ENCODE data around the gene POU2F1. TPM values are rescaled to one million over a fixed set of nuclear protein-coding genes. Genes with fewer than 3 reads are reported as not detected.

POU2F1 gene
- total RNA-seq, 1 donor from 2014 or later, result 15.3 TPM

DNA sequence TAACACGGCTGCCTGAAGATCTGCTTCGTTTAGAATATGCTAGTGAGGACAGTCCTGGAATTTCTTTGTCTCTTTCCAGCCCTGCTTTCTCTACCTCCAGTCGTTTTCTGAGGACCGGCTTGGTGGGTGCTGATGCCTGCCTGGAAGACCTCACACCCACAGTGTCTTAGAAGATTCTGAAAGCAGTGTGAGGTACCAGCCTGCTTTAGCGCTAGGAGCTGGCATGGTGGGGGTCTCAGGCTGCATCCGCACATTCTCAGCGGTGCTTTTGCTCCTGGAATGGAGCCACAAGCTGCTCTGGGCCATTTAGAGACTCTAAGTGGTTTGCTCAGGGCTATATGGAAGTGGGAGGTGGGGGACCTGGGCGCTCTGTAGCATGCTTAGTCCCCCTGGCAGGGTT, 236.2 kb downstream of the POU2F1 start:
- Mint-ChIP-seq H3K4me1 (ENCODE audit: unreplicated experiment) (peaks cover 8% of the 10 kb centered on the region), H3K4me3 (ENCODE audit: unreplicated experiment) (no peak overlapping the region), H3K27ac (ENCODE audit: unreplicated experiment) (no peak overlapping the region), H3K9me3 (ENCODE audit: unreplicated experiment) (no peaks in the 10 kb centered on the region), H3K36me3 (ENCODE audit: unreplicated experiment) (no peaks in the 10 kb centered on the region), H3K27me3 (ENCODE audit: unreplicated experiment) (peaks cover 15% of the 10 kb centered on the region)
- TF ChIP-seq, protein P1, sequence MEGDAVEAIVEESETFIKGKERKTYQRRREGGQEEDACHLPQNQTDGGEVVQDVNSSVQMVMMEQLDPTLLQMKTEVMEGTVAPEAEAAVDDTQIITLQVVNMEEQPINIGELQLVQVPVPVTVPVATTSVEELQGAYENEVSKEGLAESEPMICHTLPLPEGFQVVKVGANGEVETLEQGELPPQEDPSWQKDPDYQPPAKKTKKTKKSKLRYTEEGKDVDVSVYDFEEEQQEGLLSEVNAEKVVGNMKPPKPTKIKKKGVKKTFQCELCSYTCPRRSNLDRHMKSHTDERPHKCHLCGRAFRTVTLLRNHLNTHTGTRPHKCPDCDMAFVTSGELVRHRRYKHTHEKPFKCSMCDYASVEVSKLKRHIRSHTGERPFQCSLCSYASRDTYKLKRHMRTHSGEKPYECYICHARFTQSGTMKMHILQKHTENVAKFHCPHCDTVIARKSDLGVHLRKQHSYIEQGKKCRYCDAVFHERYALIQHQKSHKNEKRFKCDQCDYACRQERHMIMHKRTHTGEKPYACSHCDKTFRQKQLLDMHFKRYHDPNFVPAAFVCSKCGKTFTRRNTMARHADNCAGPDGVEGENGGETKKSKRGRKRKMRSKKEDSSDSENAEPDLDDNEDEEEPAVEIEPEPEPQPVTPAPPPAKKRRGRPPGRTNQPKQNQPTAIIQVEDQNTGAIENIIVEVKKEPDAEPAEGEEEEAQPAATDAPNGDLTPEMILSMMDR (IDR thresholded peaks at IDR 0.05), result no peak
- DNase-seq (ENCODE audit: extremely low spot score, unreplicated experiment), result no peak

DNA sequence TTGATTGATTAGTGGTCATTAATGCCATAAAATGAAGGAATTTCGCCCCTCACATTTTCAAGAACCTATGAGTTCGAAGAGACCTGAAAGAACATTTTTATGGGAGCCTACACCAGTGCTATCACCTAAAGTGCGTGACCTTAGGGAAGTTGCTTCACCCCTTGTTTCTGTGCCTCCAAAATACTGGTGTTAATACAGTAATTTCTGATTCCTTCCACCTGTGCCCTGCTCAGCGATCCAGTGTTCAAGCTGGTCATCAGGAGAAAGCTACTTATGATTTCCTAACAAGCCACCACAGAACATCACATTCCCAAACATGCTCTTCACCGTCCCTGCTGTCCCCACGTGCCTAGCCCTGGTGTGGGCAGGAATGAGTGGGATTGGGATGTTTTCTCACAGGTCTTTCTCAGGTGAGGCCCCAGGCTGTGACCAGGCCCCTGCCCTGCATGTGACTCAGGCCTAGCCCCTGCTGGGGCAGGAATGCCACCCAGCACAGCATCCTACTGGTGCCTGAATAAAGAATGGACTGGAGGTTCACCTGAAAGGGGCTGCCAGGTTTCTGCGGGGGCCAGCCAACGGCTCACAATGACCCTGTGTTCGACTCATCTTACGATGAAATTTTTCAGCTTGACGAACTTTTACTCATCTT, 237.4 kb downstream of the POU2F1 start:
- no peak for DNase-seq (ENCODE audit: extremely low spot score, unreplicated experiment)
- Mint-ChIP-seq H3K27ac (ENCODE audit: unreplicated experiment) (no peak overlapping the region), H3K27me3 (ENCODE audit: unreplicated experiment) (peaks cover 15% of the 10 kb centered on the region), H3K9me3 (ENCODE audit: unreplicated experiment) (no peaks in the 10 kb centered on the region), H3K4me3 (ENCODE audit: unreplicated experiment) (no peak overlapping the region), H3K36me3 (ENCODE audit: unreplicated experiment) (no peaks in the 10 kb centered on the region), H3K4me1 (ENCODE audit: unreplicated experiment) (peaks cover 8% of the 10 kb centered on the region)
- TF ChIP-seq, protein P1 (IDR thresholded peaks at IDR 0.05), result no peak

DNA sequence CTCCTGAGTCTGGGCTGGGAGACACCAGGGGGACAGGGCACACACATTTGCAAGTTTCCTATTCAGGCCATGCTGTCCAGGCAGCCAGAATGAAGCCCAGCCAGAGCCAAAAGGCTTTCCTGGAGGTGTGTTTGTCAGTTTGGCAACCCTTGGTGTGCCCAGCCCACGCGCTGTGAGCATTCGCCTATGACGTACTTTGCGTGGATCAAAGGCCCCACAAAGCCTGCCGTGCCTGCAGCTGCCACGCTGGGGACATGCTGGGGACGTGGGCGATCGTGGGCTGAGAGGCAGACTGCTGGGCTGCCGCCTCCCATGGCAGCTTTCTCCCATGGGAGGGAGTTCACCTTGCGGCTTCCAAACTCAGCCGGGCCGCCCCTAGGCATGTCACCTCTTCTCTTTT, 240.2 kb downstream of the POU2F1 start:
- peaks cover 4% of the 10 kb centered on the region for H3K4me1 Mint-ChIP-seq (ENCODE audit: unreplicated experiment)
- H3K4me3 Mint-ChIP-seq (ENCODE audit: unreplicated experiment), result no peak overlapping the region
- no peaks in the 10 kb centered on the region for H3K36me3 Mint-ChIP-seq (ENCODE audit: unreplicated experiment)
- H3K9me3 Mint-ChIP-seq (ENCODE audit: unreplicated experiment), result no peaks in the 10 kb centered on the region
- no peak for DNase-seq (ENCODE audit: extremely low spot score, unreplicated experiment)
- TF ChIP-seq, protein P1 (IDR thresholded peaks at IDR 0.05), result no peak
- no peak overlapping the region for H3K27ac Mint-ChIP-seq (ENCODE audit: unreplicated experiment)
- H3K27me3 Mint-ChIP-seq (ENCODE audit: unreplicated experiment), result peaks cover 26% of the 10 kb centered on the region

DNA sequence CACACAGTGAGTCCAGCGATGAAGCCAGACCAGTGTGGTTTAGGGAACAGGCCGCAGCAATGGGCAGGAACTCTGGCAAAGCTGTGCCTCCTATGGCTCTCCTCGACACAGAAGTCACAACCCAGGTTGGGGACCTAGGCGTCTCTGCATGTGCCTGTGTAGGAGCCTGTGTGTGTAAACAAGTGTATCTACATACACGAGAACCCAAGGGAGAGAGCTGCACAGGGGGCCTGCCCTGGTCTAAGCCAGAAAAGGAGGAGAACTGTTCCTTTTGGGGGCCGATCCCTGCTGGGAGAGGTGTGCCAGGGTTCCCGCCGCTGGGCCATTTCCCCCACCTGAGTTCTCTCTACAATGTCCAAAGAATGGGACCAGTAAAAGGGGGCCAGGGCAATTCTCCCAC, 241.7 kb downstream of the POU2F1 start:
- H3K4me1 Mint-ChIP-seq (ENCODE audit: unreplicated experiment), result no peaks in the 10 kb centered on the region
- no peaks in the 10 kb centered on the region for H3K36me3 Mint-ChIP-seq (ENCODE audit: unreplicated experiment)
- no peak overlapping the region for H3K4me3 Mint-ChIP-seq (ENCODE audit: unreplicated experiment)
- DNase-seq (ENCODE audit: extremely low spot score, unreplicated experiment), result no peak
- H3K9me3 Mint-ChIP-seq (ENCODE audit: unreplicated experiment), result no peaks in the 10 kb centered on the region
- H3K27ac Mint-ChIP-seq (ENCODE audit: unreplicated experiment), result no peak overlapping the region
- TF ChIP-seq, protein P1 (IDR thresholded peaks at IDR 0.05), result no peak
- peaks cover 24% of the 10 kb centered on the region for H3K27me3 Mint-ChIP-seq (ENCODE audit: unreplicated experiment)

DNA sequence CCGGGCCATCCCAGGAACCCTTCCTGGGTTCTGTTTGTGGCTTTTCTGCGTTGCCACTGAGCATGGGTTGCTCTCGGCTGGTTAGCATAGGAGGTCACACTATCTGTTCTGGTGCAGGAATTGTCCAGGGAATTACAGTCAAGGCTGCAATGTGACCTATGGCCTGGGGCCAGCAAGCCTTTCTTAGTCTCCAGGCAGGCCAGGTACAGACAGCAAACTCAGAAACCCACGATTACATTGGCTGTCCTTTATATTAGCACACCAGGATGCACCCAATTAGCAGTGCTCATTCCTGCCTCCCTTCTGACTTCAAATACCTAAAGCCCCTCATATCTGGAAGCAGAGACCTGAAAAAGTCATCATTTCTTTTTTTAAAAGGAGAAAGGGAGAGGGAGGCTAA, 242.4 kb downstream of the POU2F1 start:
- Mint-ChIP-seq H3K27me3 (ENCODE audit: unreplicated experiment) (peaks cover 19% of the 10 kb centered on the region), H3K4me3 (ENCODE audit: unreplicated experiment) (no peak overlapping the region), H3K36me3 (ENCODE audit: unreplicated experiment) (no peaks in the 10 kb centered on the region), H3K27ac (ENCODE audit: unreplicated experiment) (no peak overlapping the region), H3K4me1 (ENCODE audit: unreplicated experiment) (no peaks in the 10 kb centered on the region), H3K9me3 (ENCODE audit: unreplicated experiment) (no peaks in the 10 kb centered on the region)
- no peak for DNase-seq (ENCODE audit: extremely low spot score, unreplicated experiment)
- TF ChIP-seq, protein P1 (IDR thresholded peaks at IDR 0.05), result no peak

Measured in osteocyte (in vitro differentiated cells).